Inflammatory macrophage treated with lipopolysaccharide for 4 hours (primary cell): ENCODE measurements around the gene PRR36.
A peak's percentile ranks its signal among the peaks of the same experiment; 100 is the strongest.

ENCODE experiments used
- DNase-seq: peaks from one replicate; pipeline ENCODE4 v3.0.0-alpha.2; 2020

PRR36 gene

GRCh38 chr19:7858109-7858770 lies 15.9 kb downstream of the PRR36 start:
- DNase-seq = no peak

GRCh38 chr19:7857727-7858108 lies 16.5 kb downstream of the PRR36 start:
- DNase-seq = no peak

GRCh38 chr19:7856679-7857663 lies 17.2 kb downstream of the PRR36 start:
- no peak for DNase-seq

GRCh38 chr19:7856109-7856591 lies 18.0 kb downstream of the PRR36 start:
- no peak for DNase-seq

- no peak for DNase-seq
These were observed 18.6 kb downstream of the PRR36 start for GRCh38 chr19:7855426-7856108.

GRCh38 chr19:7853770-7854128 lies 20.4 kb downstream of the PRR36 start:
- no peak for DNase-seq

GRCh38 chr19:7852851-7853769 lies 21.1 kb downstream of the PRR36 start:
- peak; percentile 53 for DNase-seq

- no peak for DNase-seq
These were observed 22.3 kb downstream of the PRR36 start for GRCh38 chr19:7851623-7852500.

GRCh38 chr19:7850945-7851622 lies 23.1 kb downstream of the PRR36 start:
- no peak for DNase-seq

GRCh38 chr19:7850000-7850813 lies 24.0 kb downstream of the PRR36 start:
- DNase-seq = no peak

- DNase-seq = no peak
These were observed 24.6 kb downstream of the PRR36 start for GRCh38 chr19:7849631-7849999.

- DNase-seq = no peak
These were observed 25.3 kb downstream of the PRR36 start for GRCh38 chr19:7848779-7849457.

GRCh38 chr19:7847664-7848063 lies 26.5 kb downstream of the PRR36 start:
- DNase-seq = no peak

GRCh38 chr19:7846155-7846646 lies 28.0 kb downstream of the PRR36 start:
- no peak for DNase-seq

- DNase-seq = no peak
These were observed 28.6 kb downstream of the PRR36 start for GRCh38 chr19:7845390-7846154.

GRCh38 chr19:7844951-7845350 lies 29.2 kb downstream of the PRR36 start:
- DNase-seq = no peak

- no peak for DNase-seq
These were observed 29.8 kb downstream of the PRR36 start for GRCh38 chr19:7844405-7844804.

- no peak for DNase-seq
These were observed 30.7 kb downstream of the PRR36 start for GRCh38 chr19:7843521-7843920.
